ENCODE results near the gene CIART. TPM values are rescaled to one million over a fixed set of nuclear protein-coding genes. Genes with fewer than 3 reads are reported as not detected.
A peak's percentile ranks its signal among the peaks of the same experiment; 100 is the strongest.

Gene CIART
- total RNA-seq, 4 donors from 2014 or later: 2.9 to 30.3 (median 4.9) TPM; not detected in 1

GRCh38 chr1:150269451-150269850 is 12.9 kb upstream of the CIART start:
- H3K27ac ChIP-seq: peak overlapping the region; percentile 93
- intact Hi-C loops (cut with DNase I; ENCODE audit: low total_unique reads): no loop called here
- H3K36me3 ChIP-seq: no peaks in the 10 kb centered on the region
- no peaks in the 10 kb centered on the region for H3K9me3 ChIP-seq
- no peaks in the 10 kb centered on the region for H3K27me3 ChIP-seq
- TF ChIP-seq CTCF (IDR thresholded peaks at IDR 0.05) (no peak), POLR2A (IDR thresholded peaks at IDR 0.05) (no peak)
- DNase-seq: no peak
- no peaks in the 10 kb centered on the region for H3K4me1 ChIP-seq
- peak overlapping the region; percentile 94 to 98 for H3K4me3 ChIP-seq

- TF ChIP-seq CTCF (IDR thresholded peaks at IDR 0.05) (no peak), POLR2A (IDR thresholded peaks at IDR 0.05) (no peak)
- H3K9me3 ChIP-seq: no peaks in the 10 kb centered on the region
- no peak overlapping the region for H3K4me3 ChIP-seq
- no peak for DNase-seq
- no peaks in the 10 kb centered on the region for H3K4me1 ChIP-seq
- H3K36me3 ChIP-seq: no peaks in the 10 kb centered on the region
- intact Hi-C loops (cut with DNase I; ENCODE audit: low total_unique reads): no loop called here
- no peaks in the 10 kb centered on the region for H3K27me3 ChIP-seq
- peak overlapping the region in 1 of 2 donors; percentile 69 for H3K27ac ChIP-seq
Observed at GRCh38 chr1:150271291-150271959, 10.9 kb upstream of the CIART start.

- Histone ChIP-seq H3K27ac (peak overlapping the region; percentile 52 to 69), H3K4me3 (no peak overlapping the region), H3K27me3 (no peaks in the 10 kb centered on the region), H3K36me3 (no peaks in the 10 kb centered on the region), H3K4me1 (no peaks in the 10 kb centered on the region), H3K9me3 (no peaks in the 10 kb centered on the region)
- intact Hi-C loops (cut with DNase I; ENCODE audit: low total_unique reads): no loop called here
- no peak for DNase-seq
- TF ChIP-seq POLR2A (IDR thresholded peaks at IDR 0.05) (no peak), CTCF (IDR thresholded peaks at IDR 0.05) (no peak)
Observed at GRCh38 chr1:150273311-150273710, 9.0 kb upstream of the CIART start.

GRCh38 chr1:150280138-150280707 is 2.1 kb upstream of the CIART start:
- Histone ChIP-seq H3K9me3 (no peaks in the 10 kb centered on the region), H3K36me3 (no peaks in the 10 kb centered on the region), H3K27me3 (no peaks in the 10 kb centered on the region), H3K4me3 (no peak overlapping the region), H3K4me1 (no peaks in the 10 kb centered on the region), H3K27ac (peak overlapping the region in 1 of 2 donors; percentile 92)
- no peak for DNase-seq
- intact Hi-C loops (cut with DNase I; ENCODE audit: low total_unique reads): no loop called here
- TF ChIP-seq POLR2A (IDR thresholded peaks at IDR 0.05) (no peak), CTCF (IDR thresholded peaks at IDR 0.05) (no peak)

GRCh38 chr1:150281221-150281757 is 1.1 kb upstream of the CIART start:
- H3K36me3 ChIP-seq: no peaks in the 10 kb centered on the region
- TF ChIP-seq POLR2A (IDR thresholded peaks at IDR 0.05) (no peak), CTCF (IDR thresholded peaks at IDR 0.05) (peak; percentile 65 to 74 (median 72))
- no peaks in the 10 kb centered on the region for H3K4me1 ChIP-seq
- no peaks in the 10 kb centered on the region for H3K9me3 ChIP-seq
- intact Hi-C loops (cut with DNase I; ENCODE audit: low total_unique reads): no loop called here
- peak overlapping the region; percentile 40 to 52 for H3K4me3 ChIP-seq
- peak overlapping the region; percentile 85 to 92 for H3K27ac ChIP-seq
- no peaks in the 10 kb centered on the region for H3K27me3 ChIP-seq
- peak; percentile 74 to 83 for DNase-seq

Measured in uterus (tissue), 4 donors.